Progenitor cell of endocrine pancreas (in vitro differentiated cells): ENCODE data around the gene HELQ. TPM values are rescaled to one million over a fixed set of nuclear protein-coding genes. Genes with fewer than 3 reads are reported as not detected.

Experiments
- DNase-seq: peaks from one replicate; pipeline ENCODE4 v3.0.0; 2021; ENCODE audit warnings: low spot score; ENCODE audit not compliant: unreplicated experiment
- H3K27ac Mint-ChIP-seq: 2 replicates; pipeline ENCODE4 v1.8.0; 2021; ENCODE audit warnings: mild to moderate bottlenecking, moderate library complexity, mixed read lengths
- H3K27me3 Mint-ChIP-seq: 2 replicates; pipeline ENCODE4 v1.8.0; 2021; ENCODE audit warnings: mixed read lengths
- H3K36me3 Mint-ChIP-seq: 2 replicates; pipeline ENCODE4 v1.8.0; 2022; ENCODE audit warnings: mixed read lengths; ENCODE audit not compliant: insufficient read depth
- H3K4me1 Mint-ChIP-seq: 2 replicates; pipeline ENCODE4 v1.8.0; 2021; ENCODE audit warnings: low read depth, mixed read lengths
- H3K4me3 Mint-ChIP-seq: 2 replicates; pipeline ENCODE4 v1.8.0; 2021; ENCODE audit warnings: low read depth, mild to moderate bottlenecking, moderate library complexity, mixed read lengths
- H3K9me3 Mint-ChIP-seq: 2 replicates; pipeline ENCODE4 v1.8.0; 2021; ENCODE audit warnings: low read depth, mixed read lengths
- CTCF ChIP-seq: fragments of 200-600 bp; sonication (generic); IDR thresholded peaks from one replicate; pipeline ENCODE4 v1.5.0; 2021; ENCODE audit warnings: antibody characterized with exemption, mild to moderate bottlenecking; ENCODE audit not compliant: unreplicated experiment
- total RNA-seq: library from RNA; stranded (reverse); gene quantifications from 2 replicates; pipeline ENCODE4 v1.2.1, GENCODE V29; 2021

The HELQ gene
- total RNA-seq, 1 donor from 2014 or later, result 18.9 TPM

DNA sequence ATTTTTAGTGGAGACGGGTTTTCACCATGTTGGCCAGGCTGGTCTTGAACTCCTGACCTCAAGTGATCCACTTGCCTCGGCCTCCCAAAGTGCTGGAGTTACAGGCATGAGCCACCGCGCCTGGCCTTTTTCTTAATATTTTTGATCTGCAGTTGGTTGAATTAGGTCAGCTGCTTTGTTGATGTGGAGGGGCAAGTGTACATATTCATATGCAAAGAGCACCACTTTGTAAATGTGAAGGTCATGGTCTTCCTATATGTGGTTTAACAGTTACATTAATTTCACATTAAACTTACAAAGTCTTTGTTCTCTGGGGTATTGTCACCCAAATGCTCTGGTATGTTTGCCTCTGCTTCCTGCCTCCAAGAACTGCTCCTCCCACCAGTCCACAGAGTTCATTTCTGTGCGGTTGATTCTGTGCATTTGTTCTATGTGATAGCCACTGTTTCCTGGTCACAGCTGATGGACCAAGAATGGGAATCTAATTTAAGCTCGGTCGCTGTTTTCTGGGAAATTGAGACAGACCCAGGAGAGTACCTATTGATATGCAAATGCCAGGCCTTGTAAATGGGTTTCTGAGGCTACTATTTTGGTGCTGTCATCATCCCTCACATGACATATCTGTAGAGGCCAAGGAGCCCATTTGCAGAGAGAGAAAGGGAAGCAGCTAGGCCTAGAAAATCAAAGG lies 94.1 kb downstream of the HELQ start:
- DNase-seq, result no peak
- Mint-ChIP-seq H3K4me3 (no peak overlapping the region), H3K27me3 (peaks cover 2% of the 10 kb centered on the region), H3K27ac (no peak overlapping the region), H3K4me1 (peaks cover 24% of the 10 kb centered on the region), H3K9me3 (no peaks in the 10 kb centered on the region), H3K36me3 (no peaks in the 10 kb centered on the region)
- no peak for TF ChIP-seq CTCF

- H3K4me1 Mint-ChIP-seq, result peaks cover 23% of the 10 kb centered on the region
- H3K27me3 Mint-ChIP-seq, result no peaks in the 10 kb centered on the region
- no peaks in the 10 kb centered on the region for H3K9me3 Mint-ChIP-seq
- H3K4me3 Mint-ChIP-seq, result no peak overlapping the region
- TF ChIP-seq CTCF, result no peak
- DNase-seq, result no peak
- H3K27ac Mint-ChIP-seq, result no peak overlapping the region
- no peaks in the 10 kb centered on the region for H3K36me3 Mint-ChIP-seq
Measured at GRCh38 chr4:83360018-83360417, 95.6 kb downstream of the HELQ start.

DNA sequence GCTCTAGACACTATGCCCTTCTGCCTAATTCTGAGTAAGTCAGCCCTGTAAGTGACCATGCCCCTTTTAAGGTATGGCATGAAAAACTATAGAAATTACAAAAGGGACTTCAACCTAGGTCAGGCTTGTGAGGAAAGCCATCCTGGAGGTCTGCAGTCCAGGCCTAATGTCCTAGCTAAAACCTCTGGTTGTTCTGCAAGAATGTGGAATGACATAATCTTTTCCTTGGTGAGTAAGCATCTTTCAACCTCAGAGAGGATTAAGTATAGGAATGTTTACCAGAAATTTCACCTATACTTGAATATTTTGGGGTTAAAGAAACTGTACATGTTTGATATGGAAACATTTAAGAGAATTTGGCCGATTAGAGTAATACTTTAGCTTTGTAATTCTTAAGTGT lies 97.2 kb downstream of the HELQ start:
- H3K4me3 Mint-ChIP-seq, result no peak overlapping the region
- no peaks in the 10 kb centered on the region for H3K27me3 Mint-ChIP-seq
- no peak overlapping the region for H3K27ac Mint-ChIP-seq
- peaks cover 9% of the 10 kb centered on the region for H3K9me3 Mint-ChIP-seq
- DNase-seq, result no peak
- H3K4me1 Mint-ChIP-seq, result peaks cover 20% of the 10 kb centered on the region
- no peak for TF ChIP-seq CTCF
- H3K36me3 Mint-ChIP-seq, result no peaks in the 10 kb centered on the region

Other genes starting within 250 kb of the HELQ start
- 19.2 and 20.2 TPM in 2 replicates for gene COQ2, start 171.0 kb downstream of the HELQ start, total RNA-seq
- 2.8 and 3.6 TPM in 2 replicates for gene HPSE, start 121.0 kb downstream of the HELQ start, total RNA-seq
- gene MRPS18C, start 235 bp upstream of the HELQ start, total RNA-seq, result 41.5 and 45.2 TPM in 2 replicates
- 26.9 and 27.2 TPM in 2 replicates for gene ABRAXAS1, start 29.3 kb upstream of the HELQ start, total RNA-seq
- 0.17 and 0.36 TPM in 2 replicates for gene GPAT3, start 80.3 kb upstream of the HELQ start, total RNA-seq